ENCODE measurements around the gene CASKIN2. TPM values are rescaled to one million over a fixed set of nuclear protein-coding genes. Genes with fewer than 3 reads are reported as not detected.
A peak's percentile ranks its signal among the peaks of the same experiment; 100 is the strongest.

The CASKIN2 gene
- total RNA-seq, 1 donor from 2014 or later = 47.8 TPM

DNA sequence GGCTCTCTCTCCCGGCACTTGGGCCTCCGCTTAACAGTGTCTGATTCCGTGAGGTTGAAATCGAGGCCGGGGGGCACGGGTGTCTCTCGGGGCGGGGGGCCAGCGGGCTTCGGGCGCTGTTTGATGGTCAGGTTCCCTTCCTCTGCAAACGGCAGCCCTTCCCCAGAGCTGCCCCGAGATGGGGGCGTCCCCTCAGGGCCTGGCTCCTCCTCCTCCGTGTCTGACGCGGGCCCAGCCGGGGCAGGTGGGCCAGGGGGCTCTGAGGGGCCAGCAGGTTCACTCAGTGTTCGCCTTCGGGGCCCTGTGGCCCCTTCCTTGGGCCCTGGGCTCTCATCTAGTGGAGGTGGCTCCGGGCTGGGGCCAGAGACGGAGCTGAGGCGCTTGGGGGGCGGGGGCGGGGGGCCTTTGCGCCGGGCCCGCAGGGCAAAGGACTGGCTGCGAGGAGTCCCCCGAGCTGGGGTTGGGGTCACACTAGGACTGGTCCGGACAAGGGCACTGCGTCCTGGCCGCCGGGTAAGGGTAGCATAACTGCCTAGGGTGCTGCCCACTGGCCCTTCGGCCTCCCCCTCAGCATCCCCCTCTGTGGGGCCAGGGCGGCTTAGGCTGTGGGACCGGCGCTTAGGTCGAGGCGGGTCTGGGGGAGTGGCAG, 13.1 kb downstream of the CASKIN2 start:
- Mint-ChIP-seq H3K36me3 (ENCODE audit: low read depth, unreplicated experiment) (peaks cover 14% of the 10 kb centered on the region), H3K27me3 (ENCODE audit: unreplicated experiment) (peaks cover 13% of the 10 kb centered on the region), H3K4me1 (ENCODE audit: unreplicated experiment) (peaks cover 14% of the 10 kb centered on the region), H3K27ac (ENCODE audit: unreplicated experiment) (no peak overlapping the region), H3K4me3 (ENCODE audit: unreplicated experiment) (no peak overlapping the region), H3K9me3 (ENCODE audit: unreplicated experiment) (no peaks in the 10 kb centered on the region)
- TF ChIP-seq, protein P1, sequence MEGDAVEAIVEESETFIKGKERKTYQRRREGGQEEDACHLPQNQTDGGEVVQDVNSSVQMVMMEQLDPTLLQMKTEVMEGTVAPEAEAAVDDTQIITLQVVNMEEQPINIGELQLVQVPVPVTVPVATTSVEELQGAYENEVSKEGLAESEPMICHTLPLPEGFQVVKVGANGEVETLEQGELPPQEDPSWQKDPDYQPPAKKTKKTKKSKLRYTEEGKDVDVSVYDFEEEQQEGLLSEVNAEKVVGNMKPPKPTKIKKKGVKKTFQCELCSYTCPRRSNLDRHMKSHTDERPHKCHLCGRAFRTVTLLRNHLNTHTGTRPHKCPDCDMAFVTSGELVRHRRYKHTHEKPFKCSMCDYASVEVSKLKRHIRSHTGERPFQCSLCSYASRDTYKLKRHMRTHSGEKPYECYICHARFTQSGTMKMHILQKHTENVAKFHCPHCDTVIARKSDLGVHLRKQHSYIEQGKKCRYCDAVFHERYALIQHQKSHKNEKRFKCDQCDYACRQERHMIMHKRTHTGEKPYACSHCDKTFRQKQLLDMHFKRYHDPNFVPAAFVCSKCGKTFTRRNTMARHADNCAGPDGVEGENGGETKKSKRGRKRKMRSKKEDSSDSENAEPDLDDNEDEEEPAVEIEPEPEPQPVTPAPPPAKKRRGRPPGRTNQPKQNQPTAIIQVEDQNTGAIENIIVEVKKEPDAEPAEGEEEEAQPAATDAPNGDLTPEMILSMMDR (IDR thresholded peaks at IDR 0.05; ENCODE audit: unreplicated experiment) = no peak
- DNase-seq (ENCODE audit: low spot score) = no peak

- H3K27me3 Mint-ChIP-seq (ENCODE audit: unreplicated experiment) = peaks cover 14% of the 10 kb centered on the region
- no peak overlapping the region for H3K4me3 Mint-ChIP-seq (ENCODE audit: unreplicated experiment)
- DNase-seq (ENCODE audit: low spot score) = no peak
- peaks cover 14% of the 10 kb centered on the region for H3K4me1 Mint-ChIP-seq (ENCODE audit: unreplicated experiment)
- H3K9me3 Mint-ChIP-seq (ENCODE audit: unreplicated experiment) = no peaks in the 10 kb centered on the region
- H3K27ac Mint-ChIP-seq (ENCODE audit: unreplicated experiment) = no peak overlapping the region
- TF ChIP-seq, protein P1 (IDR thresholded peaks at IDR 0.05; ENCODE audit: unreplicated experiment) = no peak
- peaks cover 20% of the 10 kb centered on the region for H3K36me3 Mint-ChIP-seq (ENCODE audit: low read depth, unreplicated experiment)
Measured at GRCh38 chr17:75501378-75502071, 13.8 kb downstream of the CASKIN2 start.

GRCh38 chr17:75500419-75501216, 14.7 kb downstream of the CASKIN2 start:
- DNase-seq (ENCODE audit: low spot score) = no peak
- H3K9me3 Mint-ChIP-seq (ENCODE audit: unreplicated experiment) = no peaks in the 10 kb centered on the region
- H3K27ac Mint-ChIP-seq (ENCODE audit: unreplicated experiment) = no peak overlapping the region
- peaks cover 10% of the 10 kb centered on the region for H3K27me3 Mint-ChIP-seq (ENCODE audit: unreplicated experiment)
- H3K4me3 Mint-ChIP-seq (ENCODE audit: unreplicated experiment) = no peak overlapping the region
- peaks cover 16% of the 10 kb centered on the region for H3K36me3 Mint-ChIP-seq (ENCODE audit: low read depth, unreplicated experiment)
- H3K4me1 Mint-ChIP-seq (ENCODE audit: unreplicated experiment) = peaks cover 14% of the 10 kb centered on the region
- TF ChIP-seq, protein P1 (IDR thresholded peaks at IDR 0.05; ENCODE audit: unreplicated experiment) = no peak

DNA sequence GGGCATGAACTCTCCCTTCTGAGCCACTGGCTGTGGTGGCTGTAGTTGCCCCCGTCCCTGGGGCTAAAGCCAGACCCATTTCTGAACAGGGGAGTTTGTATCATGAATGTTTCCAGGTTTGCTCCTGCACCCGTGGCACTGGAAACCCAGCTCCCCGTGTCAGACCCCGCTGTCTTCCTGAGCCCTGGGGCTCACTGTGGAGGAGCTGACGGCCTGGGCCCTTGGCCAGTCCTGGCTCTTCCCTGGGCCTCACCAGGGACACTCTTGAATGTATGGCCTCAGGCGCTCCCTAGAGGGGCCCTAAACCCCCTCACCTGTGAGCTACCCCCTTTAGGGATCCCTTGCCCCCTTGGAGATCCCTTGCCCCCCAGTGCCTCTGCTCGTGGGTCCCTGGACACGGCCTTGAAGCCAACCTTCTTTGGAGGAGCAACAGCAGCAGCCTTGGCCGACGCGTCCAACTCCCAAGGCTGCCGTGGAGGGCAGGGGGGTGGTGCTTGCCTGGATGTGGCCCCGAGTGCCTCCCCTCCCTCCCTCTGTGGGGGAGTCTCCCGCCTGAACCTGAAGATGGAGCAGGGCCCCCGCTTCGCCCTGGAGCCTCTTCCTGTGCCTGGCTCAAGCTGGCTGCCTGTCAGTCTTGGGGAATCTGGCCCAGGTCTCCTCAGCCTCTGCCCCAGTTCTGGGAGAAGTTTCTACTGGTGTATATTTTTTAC, 15.9 kb downstream of the CASKIN2 start:
- Mint-ChIP-seq H3K27ac (ENCODE audit: unreplicated experiment) (peak overlapping the region; percentile 36), H3K9me3 (ENCODE audit: unreplicated experiment) (no peaks in the 10 kb centered on the region), H3K27me3 (ENCODE audit: unreplicated experiment) (peaks cover 10% of the 10 kb centered on the region), H3K4me3 (ENCODE audit: unreplicated experiment) (peak overlapping the region; percentile 7), H3K36me3 (ENCODE audit: low read depth, unreplicated experiment) (peaks cover 16% of the 10 kb centered on the region), H3K4me1 (ENCODE audit: unreplicated experiment) (peaks cover 14% of the 10 kb centered on the region)
- TF ChIP-seq, protein P1 (IDR thresholded peaks at IDR 0.05; ENCODE audit: unreplicated experiment) = no peak
- DNase-seq (ENCODE audit: low spot score) = no peak
